ENCODE measurements around the gene PTGER4.
"Not testable (repeated sequence)": the region's sequence is repeated elsewhere in the genome, so short reads cannot be mapped to it uniquely, and the experiment has no call there.

Gene PTGER4

GRCh38 chr5:40694433-40694832, 14.7 kb downstream of the PTGER4 start:
- no peak for DNase-seq

- DNase-seq: no peak
These were observed 20.5 kb downstream of the PTGER4 start for GRCh38 chr5:40700116-40700782.

GRCh38 chr5:40702027-40702426, 22.3 kb downstream of the PTGER4 start:
- DNase-seq: not testable (repeated sequence)

- DNase-seq: not testable (repeated sequence)
These were observed 25.8 kb downstream of the PTGER4 start for GRCh38 chr5:40705484-40705883.

GRCh38 chr5:40710575-40710974, 30.9 kb downstream of the PTGER4 start:
- DNase-seq: not testable (repeated sequence)

- no peak for DNase-seq
These were observed 34.3 kb downstream of the PTGER4 start for GRCh38 chr5:40714001-40714400.

GRCh38 chr5:40716000-40716399, 36.3 kb downstream of the PTGER4 start:
- no peak for DNase-seq

GRCh38 chr5:40716590-40716989, 36.9 kb downstream of the PTGER4 start:
- DNase-seq: no peak

- no peak for DNase-seq
These were observed 37.6 kb downstream of the PTGER4 start for GRCh38 chr5:40717281-40717680.

GRCh38 chr5:40720069-40720468, 40.4 kb downstream of the PTGER4 start:
- DNase-seq: no peak

GRCh38 chr5:40722497-40722911, 42.8 kb downstream of the PTGER4 start:
- not testable (repeated sequence) for DNase-seq

GRCh38 chr5:40733434-40733833, 53.7 kb downstream of the PTGER4 start:
- DNase-seq: no peak

- DNase-seq: no peak
These were observed 54.3 kb downstream of the PTGER4 start for GRCh38 chr5:40733879-40734563.

GRCh38 chr5:40734986-40735385, 55.3 kb downstream of the PTGER4 start:
- DNase-seq: no peak

- DNase-seq: no peak
These were observed 55.9 kb downstream of the PTGER4 start for GRCh38 chr5:40735609-40736008.

- DNase-seq: no peak
These were observed 56.6 kb downstream of the PTGER4 start for GRCh38 chr5:40736103-40736875.

- DNase-seq: no peak
These were observed 58.8 kb downstream of the PTGER4 start for GRCh38 chr5:40738502-40738901.
